CD8-positive, alpha-beta memory T cell (primary cell): ENCODE results near the gene CLCN1. TPM values are rescaled to one million over a fixed set of nuclear protein-coding genes. Genes with fewer than 3 reads are reported as not detected.

ENCODE experiments used
- CTCF ChIA-PET: fragments of 350-600 bp; sonication (Branson Sonifier 250); formaldehyde crosslinking; loops from one replicate; lab custom pipeline; 2021; ENCODE audit warnings: antibody characterized with exemption; lab: Charles Lee
- POLR2A ChIA-PET: fragments of 350-600 bp; sonication (Branson Sonifier 250); formaldehyde crosslinking; loops from one replicate; lab custom pipeline; 2021; ENCODE audit warnings: antibody characterized with exemption; lab: Charles Lee
- DNase-seq, 5 donors: peaks; one replicate each; pipeline versions ENCODE4 v3.0.0 to v3.0.0-alpha.2; 2020 to 2022; ENCODE audit warnings: mixed read lengths in 1 of 5
- H3K27ac ChIP-seq: one replicate; pipeline ENCODE4 v1.7.0; 2013; ENCODE audit warnings: low read depth, mild to moderate bottlenecking, low read length, moderate library complexity
- H3K27me3 ChIP-seq: 2 replicates; pipeline ENCODE4 v1.7.0; 2013; ENCODE audit warnings: low read length, mild to moderate bottlenecking; ENCODE audit not compliant: insufficient read depth, poor library complexity, severe bottlenecking
- H3K36me3 ChIP-seq: 2 replicates; pipeline ENCODE4 v1.7.0; 2013; ENCODE audit warnings: mild to moderate bottlenecking, low read length, moderate library complexity; ENCODE audit not compliant: insufficient read depth
- H3K4me1 ChIP-seq: 2 replicates; pipeline ENCODE4 v1.7.0; 2013; ENCODE audit warnings: mild to moderate bottlenecking, low read length, moderate library complexity; ENCODE audit not compliant: insufficient read depth
- H3K4me3 ChIP-seq: 2 replicates; pipeline ENCODE4 v1.7.0; 2013; ENCODE audit warnings: mild to moderate bottlenecking, low read length
- H3K9me3 ChIP-seq: 2 replicates; pipeline ENCODE4 v1.7.0; 2013; ENCODE audit warnings: mild to moderate bottlenecking, low read length
- H3K27ac Mint-ChIP-seq, 8 donors: one replicate each; pipeline ENCODE4 v1.8.0; 2020 to 2021; ENCODE audit warnings: mixed read lengths in 8 of 8, mild to moderate bottlenecking in 6 of 8, inconsistent platforms in 3 of 8, moderate library complexity in 3 of 8
- H3K27me3 Mint-ChIP-seq, 2 donors: one replicate each; pipeline ENCODE4 v1.8.0; 2020 to 2021; ENCODE audit warnings: mixed read lengths in 2 of 2, mild to moderate bottlenecking in 1 of 2, moderate library complexity in 1 of 2
- H3K36me3 Mint-ChIP-seq, 3 donors: one replicate each; pipeline ENCODE4 v1.8.0; 2020 to 2021; ENCODE audit warnings: mixed read lengths in 3 of 3, inconsistent platforms in 1 of 3, mild to moderate bottlenecking in 1 of 3
- H3K4me1 Mint-ChIP-seq, 3 donors: one replicate each; pipeline ENCODE4 v1.8.0; 2020 to 2021; ENCODE audit warnings: mixed read lengths in 3 of 3, inconsistent platforms in 1 of 3, mild to moderate bottlenecking in 1 of 3
- H3K4me3 Mint-ChIP-seq, 7 donors: one replicate each; pipeline ENCODE4 v1.8.0; 2020 to 2021; ENCODE audit warnings: mixed read lengths in 7 of 7, mild to moderate bottlenecking in 6 of 7, moderate library complexity in 4 of 7, inconsistent platforms in 2 of 7
- H3K9me3 Mint-ChIP-seq, 5 donors: one replicate each; pipeline ENCODE4 v1.8.0; 2020 to 2022; ENCODE audit warnings: mixed read lengths in 5 of 5, mild to moderate bottlenecking in 3 of 5, moderate library complexity in 2 of 5, inconsistent platforms in 1 of 5
- polyA plus RNA-seq: library from polyadenylated mRNA; unstranded; fragments of 300-500 nt; fragmentation: Illumina TruSeq; gene quantifications from one replicate; pipeline ENCODE4 v1.2.3, GENCODE V29; 2021
- total RNA-seq, 2 experiments: library from RNA; stranded (reverse); gene quantifications; one replicate each; pipeline ENCODE4 v1.2.3, GENCODE V29; 2021

CLCN1 gene
- total and polyA plus RNA-seq, 3 experiments from 2014 or later = 0.11 TPM; not detected in 2

- POLR2A ChIA-PET = interaction anchor here (0.7 to 1.1 kb wide), 2 partner anchors 12 to 51 kb away, joined by 3 to 6 read pairs; partner anchors contain the start of gene ZYX
- Histone ChIP-seq H3K27ac (no peak overlapping the region), H3K4me1 (peaks cover 18% of the 10 kb centered on the region), H3K36me3 (no peaks in the 10 kb centered on the region), H3K9me3 (no peaks in the 10 kb centered on the region), H3K27me3 (peaks cover 3% of the 10 kb centered on the region), H3K4me3 (no peak overlapping the region)
- Mint-ChIP-seq H3K4me1 (peaks cover 35 to 39% (median 36%) of the 10 kb centered on the region in 3 donors), H3K4me3 (peak overlapping the region in 1 of 7 donors; percentile 5), H3K9me3 (no peaks in the 10 kb centered on the region), H3K36me3 (no peaks in the 10 kb centered on the region), H3K27me3 (peaks cover 0 to 5% of the 10 kb centered on the region in 2 donors), H3K27ac (peak overlapping the region in 1 of 8 donors; percentile 26)
- DNase-seq = no peak
- CTCF ChIA-PET = interaction anchor here (0.9 to 4.5 kb wide), 9 partner anchors 10 to 155 kb away, joined by 3 to 36 read pairs (median 6); no protein-coding TSS in a partner anchor
Measured at GRCh38 chr7:143369678-143370651, 54.1 kb downstream of the CLCN1 start.

- ChIA-PET POLR2A (interaction anchor here (0.7 to 1.0 kb wide), 2 partner anchors 8 to 112 kb away, joined by 3 to 11 read pairs; partner anchors contain the start of gene ZYX), CTCF (interaction anchor here (0.7 to 4.5 kb wide), 19 partner anchors 8 to 132 kb away, joined by 3 to 36 read pairs (median 5); partner anchors contain the start of genes EPHA1 and FAM131B)
- H3K4me1 ChIP-seq = peaks cover 39% of the 10 kb centered on the region
- Mint-ChIP-seq H3K4me3 (peak overlapping the region in 6 of 7 donors; percentile 5 to 76 (median 41)), H3K27ac (peak overlapping the region; percentile 15 to 93 (median 87)), H3K4me1 (peaks cover 56 to 60% (median 58%) of the 10 kb centered on the region in 3 donors), H3K9me3 (no peaks in the 10 kb centered on the region), H3K27me3 (no peaks in the 10 kb centered on the region), H3K36me3 (no peaks in the 10 kb centered on the region)
- no peak overlapping the region for H3K27ac ChIP-seq
- H3K36me3 ChIP-seq = no peaks in the 10 kb centered on the region
- H3K4me3 ChIP-seq = no peak overlapping the region
- H3K27me3 ChIP-seq = no peaks in the 10 kb centered on the region
- peak in 4 of 5 donors; percentile 19 to 76 (median 50) for DNase-seq
- H3K9me3 ChIP-seq = no peaks in the 10 kb centered on the region
Measured at GRCh38 chr7:143372070-143372469, 56.2 kb downstream of the CLCN1 start.

GRCh38 chr7:143373255-143373794 is 57.4 kb downstream of the CLCN1 start:
- H3K36me3 Mint-ChIP-seq = no peaks in the 10 kb centered on the region
- POLR2A ChIA-PET = no interaction called here
- peaks cover 64 to 69% (median 67%) of the 10 kb centered on the region in 3 donors for H3K4me1 Mint-ChIP-seq
- peak overlapping the region in 1 of 7 donors; percentile 28 for H3K4me3 Mint-ChIP-seq
- H3K27ac ChIP-seq = no peak overlapping the region
- no peaks in the 10 kb centered on the region for H3K9me3 ChIP-seq
- H3K27me3 Mint-ChIP-seq = no peaks in the 10 kb centered on the region
- no peak overlapping the region for H3K4me3 ChIP-seq
- H3K27me3 ChIP-seq = no peaks in the 10 kb centered on the region
- DNase-seq = no peak
- no peaks in the 10 kb centered on the region for H3K36me3 ChIP-seq
- CTCF ChIA-PET = interaction anchor here (1.1 to 3.1 kb wide), 5 partner anchors 11 to 133 kb away, joined by 3 to 19 read pairs (median 6); partner anchors contain the start of gene FAM131B
- no peaks in the 10 kb centered on the region for H3K9me3 Mint-ChIP-seq
- peaks cover 44% of the 10 kb centered on the region for H3K4me1 ChIP-seq
- H3K27ac Mint-ChIP-seq = peak overlapping the region in 6 of 8 donors; percentile 80 to 95 (median 88)

- Mint-ChIP-seq H3K27me3 (no peaks in the 10 kb centered on the region), H3K9me3 (no peaks in the 10 kb centered on the region), H3K4me1 (peaks cover 76 to 81% (median 80%) of the 10 kb centered on the region in 3 donors), H3K4me3 (peak overlapping the region in 2 of 7 donors; percentile 28 to 62), H3K27ac (peak overlapping the region; percentile 83 to 95 (median 94)), H3K36me3 (peaks cover 0 to 3% (median 0%) of the 10 kb centered on the region in 3 donors)
- no peak for DNase-seq
- Histone ChIP-seq H3K27ac (no peak overlapping the region), H3K27me3 (no peaks in the 10 kb centered on the region), H3K4me3 (no peak overlapping the region), H3K9me3 (no peaks in the 10 kb centered on the region), H3K36me3 (no peaks in the 10 kb centered on the region), H3K4me1 (peaks cover 55% of the 10 kb centered on the region)
- CTCF ChIA-PET = interaction anchor here (0.9 to 1.8 kb wide), 7 partner anchors 12 to 134 kb away, joined by 3 to 5 read pairs (median 5); partner anchors contain the start of gene FAM131B
- POLR2A ChIA-PET = interaction anchor here (0.9 to 1.5 kb wide), 2 partner anchors 33 to 66 kb away, joined by 3 to 7 read pairs; partner anchors contain the start of gene EPHA1
Measured at GRCh38 chr7:143374561-143374960, 58.6 kb downstream of the CLCN1 start.

- ChIA-PET CTCF (interaction anchor here (0.9 to 2.0 kb wide), 16 partner anchors 8 to 135 kb away, joined by 3 to 10 read pairs (median 4); partner anchors contain the start of genes EPHA1, FAM131B and GSTK1), POLR2A (interaction anchor here (0.9 to 1.5 kb wide), 6 partner anchors 8 to 66 kb away, joined by 3 to 7 read pairs (median 5); partner anchors contain the start of gene EPHA1)
- H3K36me3 Mint-ChIP-seq = peaks cover 0 to 9% (median 0%) of the 10 kb centered on the region in 3 donors
- no peaks in the 10 kb centered on the region for H3K9me3 Mint-ChIP-seq
- H3K4me3 Mint-ChIP-seq = peak overlapping the region; percentile 19 to 88 (median 58)
- Histone ChIP-seq H3K27me3 (no peaks in the 10 kb centered on the region), H3K36me3 (no peaks in the 10 kb centered on the region), H3K9me3 (no peaks in the 10 kb centered on the region), H3K4me3 (peak overlapping the region; percentile 14), H3K27ac (peak overlapping the region; percentile 12), H3K4me1 (peaks cover 60% of the 10 kb centered on the region)
- peaks cover 79 to 86% (median 84%) of the 10 kb centered on the region in 3 donors for H3K4me1 Mint-ChIP-seq
- H3K27ac Mint-ChIP-seq = peak overlapping the region; percentile 83 to 95 (median 94)
- H3K27me3 Mint-ChIP-seq = peaks cover 0 to 2% of the 10 kb centered on the region in 2 donors
- DNase-seq = peak; percentile 39 to 75 (median 65)
Measured at GRCh38 chr7:143375298-143376034, 59.6 kb downstream of the CLCN1 start.

GRCh38 chr7:143376396-143376795 is 60.5 kb downstream of the CLCN1 start:
- no peak overlapping the region for H3K4me3 ChIP-seq
- H3K9me3 ChIP-seq = no peaks in the 10 kb centered on the region
- Mint-ChIP-seq H3K27me3 (peaks cover 0 to 2% of the 10 kb centered on the region in 2 donors), H3K9me3 (no peaks in the 10 kb centered on the region), H3K4me3 (peak overlapping the region in 5 of 7 donors; percentile 41 to 65 (median 58)), H3K27ac (peak overlapping the region; percentile 76 to 95 (median 94)), H3K4me1 (peaks cover 75 to 79% (median 78%) of the 10 kb centered on the region in 3 donors), H3K36me3 (peaks cover 0 to 9% (median 0%) of the 10 kb centered on the region in 3 donors)
- no peaks in the 10 kb centered on the region for H3K36me3 ChIP-seq
- H3K27ac ChIP-seq = peak overlapping the region; percentile 12
- DNase-seq = no peak
- H3K4me1 ChIP-seq = peaks cover 60% of the 10 kb centered on the region
- ChIA-PET POLR2A (no interaction called here), CTCF (interaction anchor here (0.9 to 2.0 kb wide), 6 partner anchors 21 to 136 kb away, joined by 3 to 10 read pairs (median 4); partner anchors contain the start of gene GSTK1)
- no peaks in the 10 kb centered on the region for H3K27me3 ChIP-seq
